Epithelial cell of proximal tubule (primary cell): ENCODE results near the gene APOA1. TPM values are rescaled to one million over a fixed set of nuclear protein-coding genes. Genes with fewer than 3 reads are reported as not detected.

Experiments
- DNase-seq: peaks from one replicate; pipeline ENCODE4 v3.0.0-alpha.2; 2011; ENCODE audit warnings: low read depth
- H3K4me3 ChIP-seq: 2 replicates; pipeline ENCODE4 v1.5.1; 2011; ENCODE audit warnings: low read depth, mild to moderate bottlenecking, low read length
- total RNA-seq: library from RNA; depleted of rRNA; stranded (reverse); fragments of >200 nt; gene quantifications from 2 replicates; pipeline ENCODE4 v1.2.3, GENCODE V29; 2015
- TF ChIP-seq, protein P1 (sequence below): conservative IDR thresholded peaks from 2 replicates; pipeline ENCODE4 v1.5.1; 2012; ENCODE audit warnings: low read depth, mild to moderate bottlenecking, low read length

APOA1 gene
- total RNA-seq, 1 donor from 2014 or later = not detected

GRCh38 chr11:116794851-116795250 is 42.6 kb downstream of the APOA1 start:
- DNase-seq = no peak
- TF ChIP-seq, protein P1, sequence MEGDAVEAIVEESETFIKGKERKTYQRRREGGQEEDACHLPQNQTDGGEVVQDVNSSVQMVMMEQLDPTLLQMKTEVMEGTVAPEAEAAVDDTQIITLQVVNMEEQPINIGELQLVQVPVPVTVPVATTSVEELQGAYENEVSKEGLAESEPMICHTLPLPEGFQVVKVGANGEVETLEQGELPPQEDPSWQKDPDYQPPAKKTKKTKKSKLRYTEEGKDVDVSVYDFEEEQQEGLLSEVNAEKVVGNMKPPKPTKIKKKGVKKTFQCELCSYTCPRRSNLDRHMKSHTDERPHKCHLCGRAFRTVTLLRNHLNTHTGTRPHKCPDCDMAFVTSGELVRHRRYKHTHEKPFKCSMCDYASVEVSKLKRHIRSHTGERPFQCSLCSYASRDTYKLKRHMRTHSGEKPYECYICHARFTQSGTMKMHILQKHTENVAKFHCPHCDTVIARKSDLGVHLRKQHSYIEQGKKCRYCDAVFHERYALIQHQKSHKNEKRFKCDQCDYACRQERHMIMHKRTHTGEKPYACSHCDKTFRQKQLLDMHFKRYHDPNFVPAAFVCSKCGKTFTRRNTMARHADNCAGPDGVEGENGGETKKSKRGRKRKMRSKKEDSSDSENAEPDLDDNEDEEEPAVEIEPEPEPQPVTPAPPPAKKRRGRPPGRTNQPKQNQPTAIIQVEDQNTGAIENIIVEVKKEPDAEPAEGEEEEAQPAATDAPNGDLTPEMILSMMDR = no peak
- no peak overlapping the region for H3K4me3 ChIP-seq

GRCh38 chr11:116793772-116794097 is 43.7 kb downstream of the APOA1 start:
- no peak for DNase-seq
- no peak overlapping the region for H3K4me3 ChIP-seq
- TF ChIP-seq, protein P1 = no peak

DNA sequence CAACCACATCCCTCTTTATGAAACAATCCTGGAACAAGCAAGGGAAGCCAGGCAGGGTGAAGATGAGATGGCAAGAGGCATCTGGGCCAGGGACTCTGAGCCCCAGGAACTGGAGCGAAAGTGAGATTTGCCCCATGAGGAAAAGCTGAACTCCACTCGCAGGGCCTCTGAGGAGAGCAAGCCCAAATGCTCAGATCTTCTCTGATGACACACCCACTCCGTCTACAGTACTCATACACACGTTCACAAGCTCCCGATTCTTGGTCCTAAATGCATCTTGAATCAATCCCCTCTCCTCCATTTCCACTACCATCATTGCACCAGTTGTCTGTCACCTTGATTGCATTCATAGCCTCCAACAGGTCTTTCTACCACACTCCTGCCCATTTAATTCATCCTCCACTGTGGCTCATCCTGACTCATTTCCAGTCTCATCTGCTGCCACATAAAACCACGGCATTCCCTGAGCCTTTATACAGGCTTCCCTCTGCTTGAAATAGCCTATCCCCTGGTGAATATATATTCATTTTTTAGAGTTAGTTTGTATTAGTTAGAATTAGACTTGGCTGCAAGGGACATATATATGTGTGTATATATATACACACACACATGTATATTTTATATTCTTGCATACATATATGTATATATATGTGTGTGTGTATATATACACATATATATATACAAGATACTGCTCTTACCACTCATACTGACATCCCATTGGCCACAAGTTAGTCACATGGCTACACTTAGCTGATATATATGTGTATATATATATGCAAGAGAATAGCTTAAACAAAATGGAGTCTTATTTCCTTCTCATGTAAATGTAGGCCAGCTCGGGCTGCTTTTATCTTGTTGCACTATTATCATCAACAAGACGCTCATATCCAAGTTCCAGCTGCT is 44.3 kb downstream of the APOA1 start:
- no peak for DNase-seq
- no peak overlapping the region for H3K4me3 ChIP-seq
- TF ChIP-seq, protein P1 = no peak

DNA sequence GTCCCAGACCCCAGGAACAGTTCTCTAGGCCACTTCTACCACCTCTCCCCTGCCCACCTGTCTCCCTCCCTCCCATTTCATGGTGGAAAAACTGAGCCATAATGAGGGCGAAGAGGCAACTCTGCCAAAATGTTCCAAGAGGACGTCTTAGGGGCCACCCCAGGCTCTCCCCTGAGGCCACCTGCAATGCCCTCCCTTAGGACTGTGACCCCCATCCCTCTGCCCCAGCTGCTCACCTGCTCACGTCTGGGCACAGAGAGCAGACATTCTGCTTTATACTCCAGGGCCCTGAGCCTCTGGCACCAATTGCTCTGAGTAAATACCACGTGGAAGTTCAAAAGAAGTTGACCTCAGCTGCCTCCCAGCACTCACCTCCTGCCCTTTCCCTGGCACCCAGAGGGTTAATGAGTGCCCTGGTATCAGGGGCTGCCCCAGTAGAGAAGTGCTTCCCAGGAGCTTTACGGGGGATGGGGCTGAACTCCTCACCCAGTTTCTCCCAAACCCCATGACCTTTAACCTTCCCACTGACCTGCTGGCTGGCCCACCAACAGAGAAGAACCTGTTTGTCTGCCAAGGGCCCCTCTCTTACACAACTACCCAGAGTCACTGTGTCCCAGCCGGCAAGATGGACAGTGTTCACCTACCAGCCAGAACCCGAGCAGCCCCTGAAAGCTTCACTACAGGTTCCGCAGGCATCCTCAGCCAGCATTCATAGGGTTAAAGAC is 45.1 kb downstream of the APOA1 start:
- DNase-seq = no peak
- TF ChIP-seq, protein P1 = no peak
- H3K4me3 ChIP-seq = no peak overlapping the region

GRCh38 chr11:116791813-116792143 is 45.6 kb downstream of the APOA1 start, which contains the start of gene APOA5:
Gene APOA5, minus strand, starts transcription at chr11:116791879. Its CDS starts 19 bp downstream, at chr11:116791860.
- H3K4me3 ChIP-seq = no peak within 1 kb of the TSS
- TF ChIP-seq, protein P1 = no peak
- no peak for DNase-seq

DNA sequence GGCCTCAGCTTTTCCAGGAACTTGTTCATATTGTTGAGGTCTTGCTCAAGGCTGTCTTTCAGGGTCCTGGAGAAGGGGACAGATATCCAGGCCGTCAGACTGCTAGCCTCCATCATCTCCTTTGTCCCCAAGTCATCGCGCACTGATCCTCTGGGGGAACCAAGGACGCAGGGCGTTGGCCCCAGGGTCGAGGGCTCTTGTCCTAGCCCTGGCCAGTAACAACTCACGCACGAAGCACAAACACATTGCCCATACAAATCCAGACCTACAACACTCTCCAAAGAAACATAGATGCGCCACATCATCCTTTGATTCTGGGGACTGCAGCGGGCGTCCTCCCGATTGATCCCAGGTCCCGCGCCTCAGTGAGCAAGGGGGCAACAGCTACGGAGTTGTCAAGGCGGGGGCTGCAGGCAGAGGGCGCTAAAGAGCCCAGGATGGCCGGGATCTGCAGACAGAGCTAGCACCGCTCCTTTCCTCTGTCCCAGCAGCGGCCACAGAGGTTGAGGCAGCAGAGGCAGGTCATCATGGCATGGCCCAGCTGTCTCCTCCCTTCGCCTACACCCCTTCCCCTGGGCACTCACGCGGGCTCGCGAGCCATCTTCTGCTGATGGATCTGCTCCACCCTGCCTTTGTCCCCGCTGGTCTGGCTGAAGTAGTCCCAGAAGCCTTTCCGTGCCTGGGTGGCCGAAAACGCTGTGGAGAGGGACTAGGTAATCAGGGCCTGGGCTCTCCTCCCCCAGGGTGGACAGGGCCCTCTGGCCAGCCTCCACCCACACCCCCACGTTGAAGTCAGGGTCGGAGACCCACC is 46.2 kb downstream of the APOA1 start:
- TF ChIP-seq, protein P1 = peak; percentile 89
- DNase-seq = no peak

More for the DNA sequence above, 46.2 kb downstream of the APOA1 start:
- H3K4me3 ChIP-seq = no peak overlapping the region
